Mucosa of descending colon (tissue), 3 donors: Measurements from ENCODE around the gene LINC01488. TPM values are rescaled to one million over a fixed set of nuclear protein-coding genes. Genes with fewer than 3 reads are reported as not detected.

Source experiments
- ATAC-seq: fragments of 200-7000 bp; cut with Tn5 transposase; one replicate; pipeline ENCODE4 v1.9.1; 2020; ENCODE audit warnings: mild to moderate bottlenecking, moderate library complexity
- DNase-seq, 3 donors: peaks; one replicate each; pipeline ENCODE4 v3.0.0-alpha.2; 2020
- H3K36me3 ChIP-seq: fragments of 200-600 bp; one replicate; pipeline ENCODE4 v1.8.0; 2021; ENCODE audit warnings: low read depth, mild to moderate bottlenecking
- H3K4me1 ChIP-seq: fragments of 200-600 bp; one replicate; pipeline ENCODE4 v1.8.0; 2021; ENCODE audit warnings: low read depth, mild to moderate bottlenecking
- H3K4me3 ChIP-seq: fragments of 200-600 bp; one replicate; pipeline ENCODE4 v1.8.0; 2021; ENCODE audit warnings: mild to moderate bottlenecking
- H3K9me3 ChIP-seq: fragments of 200-600 bp; one replicate; pipeline ENCODE4 v1.8.0; 2021; ENCODE audit warnings: mild to moderate bottlenecking
- intact Hi-C, 2 donors: fragments of 100-400 bp; cut with DNase I in 1 of 2; cut with micrococcal nuclease in 1 of 2; formaldehyde crosslinking; loops; one replicate each; pipeline versions ENCODE4 v1.11.0 to v1.11.1; 2022; cut with DNase I, micrococcal nuclease
- total RNA-seq, 3 donors: library from RNA; stranded (reverse); fragmentation: NEBNext Ultra II Directional in 2 of 3; extraction: Animal tissue kit (Norgen Biotek cat#: 25700) in 2 of 3; gene quantifications; one replicate each; pipeline versions ENCODE4 v1.2.1 to v1.2.4, GENCODE V29; 2021 to 2023
- TF ChIP-seq, protein P1 (sequence below): fragments of 200-600 bp; IDR thresholded peaks from one replicate; pipeline ENCODE4 v1.8.0; 2022; ENCODE audit warnings: antibody characterized with exemption, mild to moderate bottlenecking
- donor health status: DM: no; HTN: no; CAD: no; lungs with moderate emphysema.
- donor health status: DM: no; HTN: no; CAD: no.
- donor health status: DM: no; HTN: yes; CAD: no.

Gene LINC01488
- total RNA-seq, 3 donors from 2014 or later: not detected

DNA sequence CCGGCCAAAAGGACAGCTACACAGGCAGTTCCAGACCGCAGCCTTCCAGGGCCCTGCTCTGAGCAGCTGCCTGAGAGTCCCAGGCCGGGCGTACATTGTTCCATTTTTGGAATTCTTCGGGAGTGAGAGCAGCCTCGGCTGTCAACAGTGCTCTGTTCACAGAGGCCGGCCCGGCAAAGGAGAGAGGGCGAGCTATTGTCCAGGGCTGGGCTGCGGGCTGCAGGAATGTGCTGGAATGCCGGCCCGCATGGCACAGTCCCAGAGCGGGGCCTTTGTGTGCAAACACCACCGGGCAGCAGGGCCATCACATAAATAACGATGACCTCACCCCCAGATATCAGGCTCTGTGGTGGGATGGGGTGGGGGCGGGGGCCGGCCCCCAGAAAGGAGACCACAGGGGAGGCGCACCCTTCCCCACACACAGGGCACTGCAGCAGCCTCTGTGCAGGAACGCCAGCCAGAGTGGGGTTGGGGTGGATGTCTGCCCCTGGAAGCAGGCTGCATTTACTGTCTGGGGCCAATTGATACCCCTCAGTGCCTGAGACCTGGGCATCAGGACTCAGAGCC, 15.8 kb downstream of the LINC01488 start:
- H3K36me3 ChIP-seq: no peaks in the 10 kb centered on the region
- TF ChIP-seq, protein P1, sequence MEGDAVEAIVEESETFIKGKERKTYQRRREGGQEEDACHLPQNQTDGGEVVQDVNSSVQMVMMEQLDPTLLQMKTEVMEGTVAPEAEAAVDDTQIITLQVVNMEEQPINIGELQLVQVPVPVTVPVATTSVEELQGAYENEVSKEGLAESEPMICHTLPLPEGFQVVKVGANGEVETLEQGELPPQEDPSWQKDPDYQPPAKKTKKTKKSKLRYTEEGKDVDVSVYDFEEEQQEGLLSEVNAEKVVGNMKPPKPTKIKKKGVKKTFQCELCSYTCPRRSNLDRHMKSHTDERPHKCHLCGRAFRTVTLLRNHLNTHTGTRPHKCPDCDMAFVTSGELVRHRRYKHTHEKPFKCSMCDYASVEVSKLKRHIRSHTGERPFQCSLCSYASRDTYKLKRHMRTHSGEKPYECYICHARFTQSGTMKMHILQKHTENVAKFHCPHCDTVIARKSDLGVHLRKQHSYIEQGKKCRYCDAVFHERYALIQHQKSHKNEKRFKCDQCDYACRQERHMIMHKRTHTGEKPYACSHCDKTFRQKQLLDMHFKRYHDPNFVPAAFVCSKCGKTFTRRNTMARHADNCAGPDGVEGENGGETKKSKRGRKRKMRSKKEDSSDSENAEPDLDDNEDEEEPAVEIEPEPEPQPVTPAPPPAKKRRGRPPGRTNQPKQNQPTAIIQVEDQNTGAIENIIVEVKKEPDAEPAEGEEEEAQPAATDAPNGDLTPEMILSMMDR: no peak
- H3K4me3 ChIP-seq: no peak overlapping the region
- DNase-seq (peak; percentile 30 to 79 (median 55)), ATAC-seq (peak; percentile 70)
- H3K4me1 ChIP-seq: peaks cover 3% of the 10 kb centered on the region
- intact Hi-C loops: no loop called here
- no peaks in the 10 kb centered on the region for H3K9me3 ChIP-seq

DNA sequence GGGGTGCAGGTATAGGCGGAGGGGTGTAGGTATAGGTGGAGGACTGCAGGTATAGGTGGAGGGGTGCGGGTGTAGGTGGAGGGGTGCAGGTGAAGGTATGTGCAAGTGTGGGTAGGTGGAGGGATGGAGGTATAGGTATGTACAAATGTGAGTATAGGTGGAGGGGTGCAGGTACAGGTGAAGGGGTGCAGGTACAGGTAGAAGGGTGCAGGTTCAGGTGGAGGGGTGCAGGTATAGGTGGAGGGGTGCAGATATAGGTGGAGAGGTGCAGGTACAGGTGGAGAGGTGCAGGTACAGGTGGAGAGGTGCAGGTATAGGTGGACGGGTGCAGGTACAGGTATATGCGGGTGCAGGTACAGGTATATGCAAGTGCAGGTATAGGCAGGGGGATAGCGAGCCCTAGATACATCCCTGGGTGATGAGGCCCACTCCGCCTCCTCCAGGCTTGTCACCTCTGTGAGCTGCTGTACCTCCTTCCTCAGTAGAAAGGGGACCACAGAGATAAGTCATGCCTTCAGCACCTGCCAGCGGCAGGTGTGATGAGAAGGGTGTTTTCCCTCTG, 17.2 kb downstream of the LINC01488 start:
- peak in 1 of 3 donors; percentile 8 for DNase-seq
- no peak for ATAC-seq
- Histone ChIP-seq H3K9me3 (no peaks in the 10 kb centered on the region), H3K4me3 (no peak overlapping the region), H3K36me3 (no peaks in the 10 kb centered on the region), H3K4me1 (peaks cover 3% of the 10 kb centered on the region)
- intact Hi-C loops: no loop called here
- TF ChIP-seq, protein P1: no peak

DNA sequence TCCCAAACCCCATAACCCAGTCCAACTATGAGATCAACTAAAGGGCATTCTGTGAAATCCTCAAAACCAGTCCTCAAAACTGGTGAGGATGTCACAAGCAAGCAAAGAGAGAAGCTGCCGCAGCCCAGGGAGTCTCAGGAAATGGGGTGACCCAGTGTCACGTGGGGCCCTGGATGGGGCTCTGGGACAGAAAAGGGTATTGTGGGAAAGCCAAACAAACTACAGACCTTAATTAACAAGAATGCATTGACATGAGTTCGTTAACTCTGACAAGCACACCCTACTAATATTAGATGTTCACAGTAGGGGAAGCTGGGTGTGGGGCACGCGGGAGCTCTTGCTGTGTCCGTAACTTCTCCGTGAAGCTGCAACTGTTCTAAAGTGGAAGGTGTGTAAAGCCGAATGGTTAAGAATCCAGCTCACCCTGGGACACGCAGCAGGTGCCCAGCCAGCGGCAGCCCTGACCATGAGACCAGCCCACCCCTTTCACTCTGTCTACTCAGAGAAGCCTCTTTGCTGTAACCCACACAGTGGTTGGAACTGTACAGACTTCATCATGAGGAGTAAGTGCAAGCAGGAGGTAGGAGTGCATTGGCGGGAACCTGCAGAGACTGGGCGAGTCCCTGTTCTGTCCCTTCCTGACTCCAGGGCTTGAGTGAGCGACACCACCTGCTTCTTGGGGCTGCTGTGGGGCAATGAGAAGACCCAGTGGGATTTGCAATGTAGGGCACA, 17.9 kb downstream of the LINC01488 start:
- DNase-seq (peak in 1 of 3 donors; percentile 18), ATAC-seq (no peak)
- no peaks in the 10 kb centered on the region for H3K36me3 ChIP-seq
- H3K9me3 ChIP-seq: no peaks in the 10 kb centered on the region
- TF ChIP-seq, protein P1: no peak
- intact Hi-C loops: no loop called here
- peaks cover 3% of the 10 kb centered on the region for H3K4me1 ChIP-seq
- H3K4me3 ChIP-seq: no peak overlapping the region

DNA sequence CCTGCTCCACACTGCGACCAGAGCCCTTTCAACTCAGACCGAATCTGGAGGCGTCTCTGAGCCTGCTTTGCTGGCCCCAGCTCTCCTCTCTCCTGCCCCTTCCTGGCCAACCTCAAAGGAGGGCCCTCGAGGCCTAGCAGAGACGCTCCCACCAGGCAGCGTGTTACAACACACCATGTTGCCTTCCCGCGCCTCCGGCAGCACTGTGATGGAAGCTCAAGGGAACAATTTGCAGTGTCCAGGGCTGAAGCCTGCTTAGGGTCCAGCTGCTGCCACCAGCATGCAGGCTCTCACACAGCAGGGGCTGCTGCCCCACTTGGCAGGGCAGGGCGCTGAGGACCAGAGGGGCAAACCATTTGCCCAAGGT, 18.4 kb downstream of the LINC01488 start:
- no peaks in the 10 kb centered on the region for H3K36me3 ChIP-seq
- H3K4me3 ChIP-seq: no peak overlapping the region
- intact Hi-C loops: no loop called here
- no peak for ATAC-seq
- no peaks in the 10 kb centered on the region for H3K9me3 ChIP-seq
- TF ChIP-seq, protein P1: no peak
- H3K4me1 ChIP-seq: peaks cover 3% of the 10 kb centered on the region
- DNase-seq: no peak

DNA sequence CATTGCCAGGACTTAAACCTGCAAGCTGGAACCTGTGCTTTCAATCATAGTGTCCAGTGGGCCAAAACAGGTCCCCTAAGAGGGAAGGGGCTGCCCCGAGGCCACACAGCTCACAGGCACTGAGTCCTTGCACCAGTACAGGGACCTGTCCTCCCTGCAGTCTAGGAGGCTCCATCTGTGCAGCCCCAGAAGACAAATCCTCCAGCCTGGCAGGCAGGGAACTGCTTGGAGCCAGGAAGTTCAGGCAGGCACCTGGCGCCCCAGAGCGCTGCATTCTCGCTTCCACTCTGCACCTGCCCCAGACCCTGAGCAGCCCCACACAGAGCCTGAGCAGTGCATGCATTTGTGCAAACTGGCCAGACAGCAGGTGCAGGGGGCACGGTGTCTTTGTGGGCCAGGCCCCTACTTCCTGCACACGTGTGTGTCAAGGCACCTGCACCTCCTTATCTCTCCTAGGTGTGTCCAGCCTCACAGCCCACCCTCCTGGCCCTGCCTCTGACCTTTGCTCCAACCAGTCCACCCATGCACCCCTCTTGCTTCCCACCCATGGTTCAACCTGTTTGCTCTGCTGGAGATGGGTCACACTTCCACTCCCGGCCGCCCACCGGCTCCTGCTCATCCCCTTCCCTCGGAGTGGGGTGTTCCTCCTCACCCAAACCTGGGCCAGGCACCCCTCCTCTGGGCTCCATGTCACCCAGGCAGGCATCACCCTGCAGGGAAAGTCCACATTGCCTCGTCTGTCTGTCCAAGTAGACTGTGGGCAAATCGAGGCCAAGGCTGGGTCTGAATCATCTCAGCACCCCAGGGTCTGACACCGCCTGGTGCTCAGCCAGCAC, 19.0 kb downstream of the LINC01488 start:
- TF ChIP-seq, protein P1: no peak
- H3K36me3 ChIP-seq: no peaks in the 10 kb centered on the region
- peak; percentile 41 for ATAC-seq
- peaks cover 3% of the 10 kb centered on the region for H3K4me1 ChIP-seq
- no peaks in the 10 kb centered on the region for H3K9me3 ChIP-seq
- no peak overlapping the region for H3K4me3 ChIP-seq
- peak in 1 of 3 donors; percentile 35 for DNase-seq
- intact Hi-C loops: no loop called here
